DMS 273 (cell line): Measurements from ENCODE around the gene DPEP1.
"Not testable (repeated sequence)": the region's sequence is repeated elsewhere in the genome, so short reads cannot be mapped to it uniquely, and the experiment has no call there.

ENCODE experiments used
- DNase-seq: peaks from one replicate; lab custom pipeline; 2025; ENCODE audit not compliant: unreplicated experiment; lab: John Stamatoyannopoulos, UW

Gene DPEP1

GRCh38 chr16:89618109-89618998 is 4.9 kb downstream of the DPEP1 start:
- DNase-seq = peak; percentile 34

GRCh38 chr16:89619840-89620239 is 6.4 kb downstream of the DPEP1 start:
- DNase-seq = no peak

GRCh38 chr16:89620406-89620841 is 7.0 kb downstream of the DPEP1 start:
- DNase-seq = no peak

DNA sequence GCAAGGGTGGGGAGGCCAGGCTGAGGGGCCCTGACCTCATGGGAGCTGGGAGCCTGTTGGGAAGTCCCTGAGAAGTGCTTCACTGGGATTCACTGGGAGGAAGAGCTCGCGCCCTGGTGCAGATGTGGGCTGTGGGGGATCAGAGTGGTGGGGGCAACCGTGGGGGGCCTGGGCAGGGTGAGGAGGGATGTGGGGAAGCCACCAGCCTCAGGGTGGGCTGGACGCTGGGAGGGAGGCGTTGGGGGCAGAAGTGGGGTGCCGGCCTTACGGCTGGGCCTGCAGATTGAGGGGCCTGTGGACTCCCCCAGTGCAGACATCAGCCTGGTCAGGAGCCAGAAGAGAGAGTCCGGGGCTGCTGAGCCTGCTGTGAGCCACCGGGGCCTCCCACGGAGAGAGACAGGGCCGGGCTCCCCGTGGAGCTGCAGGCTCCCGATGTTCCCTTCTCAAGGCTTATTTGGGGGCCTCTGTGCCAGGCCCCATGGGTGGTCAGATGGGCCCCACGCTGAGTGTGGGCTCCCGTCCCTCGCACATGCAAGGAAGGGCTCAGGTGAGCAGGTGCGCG is 7.8 kb downstream of the DPEP1 start:
- DNase-seq = no peak

GRCh38 chr16:89621698-89622409 is 8.4 kb downstream of the DPEP1 start:
- no peak for DNase-seq

- DNase-seq = no peak
Observed at GRCh38 chr16:89623511-89624261, 10.2 kb downstream of the DPEP1 start.

- no peak for DNase-seq
Observed at GRCh38 chr16:89624777-89625761, 11.6 kb downstream of the DPEP1 start.

GRCh38 chr16:89629827-89630610 is 16.6 kb downstream of the DPEP1 start:
- no peak for DNase-seq

DNA sequence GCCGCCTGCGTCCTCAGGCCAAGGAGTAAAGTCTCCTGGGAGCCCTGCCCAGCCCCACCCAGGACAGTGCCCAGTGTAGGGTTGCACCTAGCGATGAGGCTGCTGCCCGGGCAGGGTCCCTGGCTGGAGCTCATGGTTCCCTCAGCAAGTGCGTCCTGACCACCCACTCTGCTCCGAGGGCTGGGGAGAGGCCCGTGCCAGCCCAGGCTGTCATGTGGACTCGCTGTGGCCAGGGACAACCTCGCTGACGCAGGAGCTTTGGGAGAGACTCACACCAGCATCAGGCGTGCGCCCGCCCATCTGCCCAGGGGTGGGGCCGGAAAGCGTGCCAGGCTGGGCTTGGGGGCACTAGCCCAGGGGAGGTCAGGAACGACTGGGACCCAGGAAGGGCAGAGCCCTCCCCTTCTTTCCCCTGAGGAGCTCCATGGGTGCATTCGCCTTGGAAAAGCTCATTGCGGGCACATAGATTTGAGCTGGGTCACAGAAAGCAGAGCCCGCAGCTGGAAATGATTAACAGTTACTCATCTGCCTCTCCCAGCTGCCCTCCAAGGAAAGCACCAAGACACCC is 19.7 kb downstream of the DPEP1 start:
- DNase-seq = peak; percentile 66

DNA sequence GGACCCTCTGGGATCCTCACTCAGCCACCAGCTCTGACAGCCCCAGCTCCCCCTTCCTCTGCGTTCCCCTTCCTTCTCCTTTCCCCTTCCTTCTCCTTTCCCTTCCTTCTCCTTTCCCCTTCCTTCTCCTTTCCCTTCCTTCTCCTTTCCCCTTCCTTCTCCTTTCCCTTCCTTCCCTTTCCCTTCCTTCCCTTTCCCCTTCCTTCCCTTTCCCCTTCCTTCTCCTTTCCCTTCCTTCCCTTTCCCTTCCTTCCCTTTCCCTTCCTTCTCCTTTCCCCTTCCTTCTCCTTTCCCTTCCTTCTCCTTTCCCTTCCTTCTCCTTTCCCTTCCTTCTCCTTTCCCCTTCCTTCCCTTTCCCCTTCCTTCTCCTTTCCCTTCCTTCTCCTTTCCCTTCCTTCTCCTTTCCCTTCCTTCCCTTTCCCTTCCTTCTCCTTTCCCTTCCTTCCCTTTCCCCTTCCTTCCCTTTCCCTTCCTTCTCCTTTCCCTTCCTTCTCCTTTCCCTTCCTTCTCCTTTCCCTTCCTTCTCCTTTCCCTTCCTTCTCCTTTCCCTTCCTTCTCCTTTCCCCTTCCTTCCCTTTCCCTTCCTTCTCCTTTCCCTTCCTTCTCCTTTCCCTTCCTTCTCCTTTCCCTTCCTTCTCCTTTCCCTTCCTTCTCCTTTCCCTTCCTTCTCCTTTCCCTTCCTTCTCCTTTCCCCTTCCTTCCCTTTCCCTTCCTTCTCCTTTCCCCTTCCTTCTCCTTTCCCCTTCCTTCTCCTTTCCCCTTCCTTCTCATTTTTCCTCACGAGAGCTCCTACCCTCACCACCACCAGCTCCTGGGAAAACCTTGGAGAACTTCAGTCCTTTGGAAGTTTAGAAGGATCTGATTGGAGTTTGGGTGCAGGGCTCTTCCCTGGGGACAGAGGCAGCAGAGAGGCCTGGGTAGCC is 21.3 kb downstream of the DPEP1 start:
- not testable (repeated sequence) for DNase-seq

DNA sequence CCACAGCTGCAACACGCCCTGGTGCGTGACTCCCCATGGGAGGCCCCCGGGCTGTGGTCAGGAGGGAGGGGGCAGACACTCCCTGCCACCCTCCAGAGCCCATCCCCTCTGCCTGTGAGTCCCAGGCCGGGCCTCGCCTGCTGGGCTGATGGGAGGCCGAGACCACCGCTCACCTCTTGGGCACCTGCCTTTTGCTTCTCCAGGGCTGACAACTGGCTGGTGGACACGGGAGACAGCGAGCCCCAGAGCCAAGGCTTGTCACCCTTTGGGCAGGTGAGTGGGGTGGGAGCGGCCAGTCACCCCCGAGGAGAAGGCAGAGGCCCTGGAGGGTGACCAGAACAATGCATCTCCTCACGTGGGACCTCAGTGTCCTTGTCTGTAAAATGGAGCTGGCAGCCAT is 23.2 kb downstream of the DPEP1 start:
- DNase-seq = no peak

GRCh38 chr16:89637379-89637778 is 23.9 kb downstream of the DPEP1 start:
- no peak for DNase-seq

- DNase-seq = peak; percentile 40
Observed at GRCh38 chr16:89638455-89638854, 25.0 kb downstream of the DPEP1 start.

- no peak for DNase-seq
Observed at GRCh38 chr16:89639385-89639784, 25.9 kb downstream of the DPEP1 start.

DNA sequence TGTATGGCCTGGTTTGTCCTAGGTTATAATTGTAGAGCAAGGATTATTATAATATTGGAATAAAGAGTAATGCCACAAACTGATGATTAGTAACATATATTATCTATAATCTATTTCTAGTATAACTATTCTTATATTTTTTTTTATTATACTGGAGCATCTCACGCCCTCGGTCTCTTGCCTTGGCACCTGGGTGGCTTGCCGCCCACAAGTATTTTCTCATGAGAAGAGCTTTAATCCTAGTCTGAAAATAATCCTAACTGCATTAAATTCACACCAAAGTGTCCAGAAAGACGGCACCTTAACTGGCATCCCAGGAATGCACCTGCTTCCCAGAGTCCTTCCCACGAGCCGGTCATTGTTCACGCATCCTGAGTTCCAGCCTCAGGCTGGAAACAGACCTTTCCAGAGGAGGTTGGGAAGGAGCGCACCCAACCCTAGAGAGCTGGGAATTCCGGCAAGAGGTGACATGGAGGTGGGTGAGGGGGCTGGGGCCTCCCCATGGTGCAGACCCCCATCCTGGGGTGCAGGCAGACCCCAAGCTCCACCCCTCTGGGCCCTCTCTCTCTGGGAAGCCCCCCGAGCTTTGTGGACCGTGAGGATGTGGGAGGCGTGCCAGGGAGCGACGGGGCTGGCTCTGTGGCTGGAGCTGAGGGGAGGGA is 28.1 kb downstream of the DPEP1 start:
- DNase-seq = no peak

- DNase-seq = peak; percentile 36
Observed at GRCh38 chr16:89642574-89642973, 29.1 kb downstream of the DPEP1 start.

DNA sequence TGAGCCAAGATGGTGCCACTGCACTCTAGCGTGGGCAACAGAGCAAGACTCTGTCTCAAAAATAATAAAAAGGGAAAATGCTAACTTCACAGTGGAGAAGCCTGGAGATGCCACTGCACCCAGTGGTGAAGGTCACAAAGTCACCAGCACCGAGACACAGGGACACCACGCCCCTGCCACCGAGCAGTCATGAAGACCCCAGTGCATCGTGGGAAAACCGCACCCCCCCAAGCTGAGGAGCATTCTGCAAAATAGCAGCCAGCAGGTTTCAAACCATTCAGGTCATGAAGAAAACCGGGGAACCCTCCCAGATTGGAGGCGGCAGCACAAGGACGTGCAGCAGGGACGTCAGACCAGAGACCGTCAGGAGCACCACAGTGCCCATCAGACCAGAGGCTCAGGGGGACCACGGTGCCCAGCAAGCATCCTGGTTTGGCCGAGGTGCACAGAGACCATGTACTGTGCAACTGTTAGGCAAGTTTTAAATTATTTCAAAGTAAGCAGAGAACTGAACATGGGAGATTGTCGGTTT is 30.4 kb downstream of the DPEP1 start:
- no peak for DNase-seq
